ENCODE data around the gene SYNPO2. TPM values are rescaled to one million over a fixed set of nuclear protein-coding genes. Genes with fewer than 3 reads are reported as not detected.

The SYNPO2 gene
- polyA plus RNA-seq, 1 donor (not counting 4 experiments of a cell fraction or from before 2014, with no cell fraction given): 0.34 TPM

DNA sequence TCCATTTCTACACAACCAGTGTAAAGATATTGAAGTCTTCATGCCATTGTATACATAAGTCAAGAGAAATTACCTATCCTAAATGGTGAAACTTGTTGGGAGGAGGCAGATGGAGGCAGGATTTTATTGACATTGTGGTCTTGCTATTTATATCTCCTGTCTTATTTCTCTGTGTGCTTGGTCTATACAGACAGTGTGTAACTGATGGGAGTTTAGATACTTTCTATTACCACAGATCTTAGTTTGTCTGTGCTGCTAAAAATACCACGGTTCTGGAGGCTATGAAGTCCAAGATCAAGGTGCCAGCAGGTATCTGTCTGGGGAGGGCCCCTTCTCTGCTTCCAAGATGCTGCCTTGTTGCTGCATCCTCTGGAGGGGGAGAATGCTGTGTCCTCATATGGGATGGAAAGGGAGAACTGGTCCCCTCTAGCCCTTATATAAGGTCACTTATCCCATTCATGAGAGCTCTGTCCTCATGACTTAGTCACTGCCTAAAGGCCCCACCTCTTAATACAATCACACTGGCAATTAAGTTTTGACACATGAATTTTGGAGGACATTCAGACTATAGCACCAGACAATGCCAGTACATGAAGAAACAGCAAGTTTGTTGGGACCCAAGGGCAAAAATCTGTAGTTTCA lies 62.4 kb downstream of the SYNPO2 start:
- dilution Hi-C loops (cut with MboI; ENCODE audit: extremely low pct_ligation_motif_present, low sequenced_read_pairs): no loop called here
- no peaks in the 10 kb centered on the region for H3K79me2 ChIP-seq (ENCODE audit: control insufficient read depth, insufficient read depth, low read length)
- FAIRE-seq (no peak), DNase-seq (ENCODE audit: low read depth, low spot score) (no peak)
- H3K4me2 ChIP-seq (ENCODE audit: control insufficient read depth, extremely low read depth, insufficient read depth, low read depth, low read length): no peak overlapping the region
- H3K27me3 ChIP-seq (ENCODE audit: control insufficient read depth, extremely low read depth, insufficient read depth, low read length): no peaks in the 10 kb centered on the region
- H3K9ac ChIP-seq (ENCODE audit: control insufficient read depth, extremely low read depth, insufficient read depth, low read length): no peak overlapping the region
- H3K36me3 ChIP-seq (ENCODE audit: control insufficient read depth in 2 of 2, extremely low read depth in 1 of 2, insufficient read depth in 2 of 2, low read length in 2 of 2): no peaks in the 10 kb centered on the region
- no peaks in the 10 kb centered on the region for H3K9me3 ChIP-seq (ENCODE audit: control insufficient read depth, low read depth, low read length)
- no peaks in the 10 kb centered on the region for H3K4me1 ChIP-seq (ENCODE audit: control insufficient read depth, extremely low read depth, insufficient read depth, low read length)
- no peak overlapping the region for H3K27ac ChIP-seq (ENCODE audit: control insufficient read depth, insufficient read depth, low read length)
- H3K9me1 ChIP-seq (ENCODE audit: control insufficient read depth, extremely low read depth, insufficient read depth, low read length): no peaks in the 10 kb centered on the region
- no peaks in the 10 kb centered on the region for H4K20me1 ChIP-seq (ENCODE audit: control insufficient read depth, extremely low read depth, insufficient read depth, low read length)
- H3K4me3 ChIP-seq (ENCODE audit: control insufficient read depth in 2 of 3, extremely low read depth in 1 of 3, insufficient read depth in 2 of 3, low read depth in 1 of 3, low read length in 3 of 3): no peak overlapping the region
- no peak for TF ChIP-seq CTCF (optimal IDR thresholded peaks at IDR 0.05 in 1 of 3, IDR thresholded peaks at IDR 0.05 in 1 of 3, conservative IDR thresholded peaks at IDR 0.05 in 1 of 3; ENCODE audit: extremely low read depth in 1 of 3, insufficient read depth in 2 of 3, low read length in 3 of 3)
- TF ChIP-seq EZH2 (IDR thresholded peaks at IDR 0.05; ENCODE audit: low read length): no peak
- H2AFZ ChIP-seq (ENCODE audit: control insufficient read depth, low read length): no peak overlapping the region

DNA sequence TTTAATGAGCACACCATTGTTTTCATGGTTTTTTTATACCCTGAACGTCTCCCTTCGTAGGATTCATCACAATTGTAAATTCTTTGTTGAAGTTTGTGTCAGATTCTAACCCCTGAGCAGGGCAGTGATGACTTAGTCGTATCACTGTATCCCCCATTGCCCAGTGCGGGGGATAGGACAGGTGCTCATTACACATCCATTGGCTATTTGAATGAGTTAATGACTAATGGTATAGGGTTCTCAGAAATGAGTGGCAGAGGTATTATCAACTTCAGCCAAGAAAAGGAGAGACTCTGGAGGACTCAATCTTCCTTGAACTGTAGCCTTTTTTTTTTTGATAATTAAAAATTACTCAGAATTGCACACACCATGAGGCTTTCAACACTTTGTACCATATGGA lies 64.6 kb downstream of the SYNPO2 start:
- Histone ChIP-seq H4K20me1 (ENCODE audit: control insufficient read depth, extremely low read depth, insufficient read depth, low read length) (no peaks in the 10 kb centered on the region), H2AFZ (ENCODE audit: control insufficient read depth, low read length) (no peak overlapping the region), H3K36me3 (ENCODE audit: control insufficient read depth in 2 of 2, extremely low read depth in 1 of 2, insufficient read depth in 2 of 2, low read length in 2 of 2) (no peaks in the 10 kb centered on the region), H3K79me2 (ENCODE audit: control insufficient read depth, insufficient read depth, low read length) (no peaks in the 10 kb centered on the region), H3K9ac (ENCODE audit: control insufficient read depth, extremely low read depth, insufficient read depth, low read length) (no peak overlapping the region), H3K4me3 (ENCODE audit: control insufficient read depth in 2 of 3, extremely low read depth in 1 of 3, insufficient read depth in 2 of 3, low read depth in 1 of 3, low read length in 3 of 3) (no peak overlapping the region), H3K27me3 (ENCODE audit: control insufficient read depth, extremely low read depth, insufficient read depth, low read length) (no peaks in the 10 kb centered on the region), H3K9me1 (ENCODE audit: control insufficient read depth, extremely low read depth, insufficient read depth, low read length) (no peaks in the 10 kb centered on the region), H3K9me3 (ENCODE audit: control insufficient read depth, low read depth, low read length) (no peaks in the 10 kb centered on the region), H3K27ac (ENCODE audit: control insufficient read depth, insufficient read depth, low read length) (no peak overlapping the region), H3K4me1 (ENCODE audit: control insufficient read depth, extremely low read depth, insufficient read depth, low read length) (no peaks in the 10 kb centered on the region), H3K4me2 (ENCODE audit: control insufficient read depth, extremely low read depth, insufficient read depth, low read depth, low read length) (no peak overlapping the region)
- FAIRE-seq (no peak), DNase-seq (ENCODE audit: low read depth, low spot score) (no peak)
- TF ChIP-seq EZH2 (IDR thresholded peaks at IDR 0.05; ENCODE audit: low read length) (no peak), CTCF (optimal IDR thresholded peaks at IDR 0.05 in 1 of 3, IDR thresholded peaks at IDR 0.05 in 1 of 3, conservative IDR thresholded peaks at IDR 0.05 in 1 of 3; ENCODE audit: extremely low read depth in 1 of 3, insufficient read depth in 2 of 3, low read length in 3 of 3) (no peak)
- dilution Hi-C loops (cut with MboI; ENCODE audit: extremely low pct_ligation_motif_present, low sequenced_read_pairs): no loop called here
